Brain microvascular endothelial cell (primary cell): ENCODE results near the gene ERG.

Source experiments
- DNase-seq: peaks from one replicate; pipeline ENCODE4 v3.0.0-alpha.2; 2020
- H3K27ac ChIP-seq: fragments of 250-450 bp; sonication (Bioruptor Pico); 2 replicates; pipeline ENCODE4 v1.5.1; 2020; ENCODE audit warnings: mild to moderate bottlenecking, moderate library complexity
- H3K27me3 ChIP-seq: fragments of 250-450 bp; sonication (Bioruptor Pico); replicated peaks from 2 replicates; pipeline ENCODE4 v1.5.1; 2020; ENCODE audit warnings: mild to moderate bottlenecking
- H3K36me3 ChIP-seq: fragments of 250-450 bp; sonication (Bioruptor Pico); replicated peaks from 2 replicates; pipeline ENCODE4 v1.5.1; 2020; ENCODE audit warnings: mild to moderate bottlenecking
- H3K4me3 ChIP-seq: 2 replicates; pipeline ENCODE4 v1.5.1; 2011; ENCODE audit warnings: low read depth, mild to moderate bottlenecking, control low read depth, low read length, moderate library complexity
- in situ Hi-C: cut with HindIII; loops from 2 replicates; pipeline ENCODE4 v1.10.0; 2017; ENCODE audit warnings: low sequenced_read_pairs, low pct_ligation_motif_present
- TF ChIP-seq, protein P1 (sequence below): IDR thresholded peaks from 2 replicates; pipeline ENCODE4 v1.5.1; 2011; ENCODE audit warnings: low read depth, mild to moderate bottlenecking, moderate library complexity, low read length, control low read depth, inconsistent platforms; ENCODE audit errors: missing control alignments

Gene ERG

DNA sequence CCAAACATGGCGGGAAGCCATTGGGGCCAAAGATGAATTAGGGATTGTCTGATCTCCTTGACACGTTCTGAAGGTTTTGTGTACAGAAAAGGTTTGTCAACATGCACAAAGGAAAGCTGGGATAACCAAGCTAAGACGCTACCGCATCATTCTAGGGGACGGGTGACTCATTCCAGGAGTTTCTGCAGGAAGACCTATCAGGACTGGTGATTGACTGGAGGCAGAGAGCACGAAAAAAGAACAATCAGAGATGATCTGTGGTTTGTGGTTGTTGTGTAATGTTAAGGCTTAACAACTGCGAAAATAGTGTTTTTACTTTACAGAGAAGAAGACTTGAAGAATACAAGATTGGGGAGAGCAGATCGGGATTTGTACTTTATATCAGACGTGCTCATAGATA, 22.2 kb upstream of the ERG start:
- TF ChIP-seq, protein P1, sequence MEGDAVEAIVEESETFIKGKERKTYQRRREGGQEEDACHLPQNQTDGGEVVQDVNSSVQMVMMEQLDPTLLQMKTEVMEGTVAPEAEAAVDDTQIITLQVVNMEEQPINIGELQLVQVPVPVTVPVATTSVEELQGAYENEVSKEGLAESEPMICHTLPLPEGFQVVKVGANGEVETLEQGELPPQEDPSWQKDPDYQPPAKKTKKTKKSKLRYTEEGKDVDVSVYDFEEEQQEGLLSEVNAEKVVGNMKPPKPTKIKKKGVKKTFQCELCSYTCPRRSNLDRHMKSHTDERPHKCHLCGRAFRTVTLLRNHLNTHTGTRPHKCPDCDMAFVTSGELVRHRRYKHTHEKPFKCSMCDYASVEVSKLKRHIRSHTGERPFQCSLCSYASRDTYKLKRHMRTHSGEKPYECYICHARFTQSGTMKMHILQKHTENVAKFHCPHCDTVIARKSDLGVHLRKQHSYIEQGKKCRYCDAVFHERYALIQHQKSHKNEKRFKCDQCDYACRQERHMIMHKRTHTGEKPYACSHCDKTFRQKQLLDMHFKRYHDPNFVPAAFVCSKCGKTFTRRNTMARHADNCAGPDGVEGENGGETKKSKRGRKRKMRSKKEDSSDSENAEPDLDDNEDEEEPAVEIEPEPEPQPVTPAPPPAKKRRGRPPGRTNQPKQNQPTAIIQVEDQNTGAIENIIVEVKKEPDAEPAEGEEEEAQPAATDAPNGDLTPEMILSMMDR: no peak
- H3K36me3 ChIP-seq: no peaks in the 10 kb centered on the region
- in situ Hi-C loops: no loop called here
- no peak for DNase-seq
- no peak overlapping the region for H3K27ac ChIP-seq
- no peaks in the 10 kb centered on the region for H3K27me3 ChIP-seq
- no peak overlapping the region for H3K4me3 ChIP-seq

DNA sequence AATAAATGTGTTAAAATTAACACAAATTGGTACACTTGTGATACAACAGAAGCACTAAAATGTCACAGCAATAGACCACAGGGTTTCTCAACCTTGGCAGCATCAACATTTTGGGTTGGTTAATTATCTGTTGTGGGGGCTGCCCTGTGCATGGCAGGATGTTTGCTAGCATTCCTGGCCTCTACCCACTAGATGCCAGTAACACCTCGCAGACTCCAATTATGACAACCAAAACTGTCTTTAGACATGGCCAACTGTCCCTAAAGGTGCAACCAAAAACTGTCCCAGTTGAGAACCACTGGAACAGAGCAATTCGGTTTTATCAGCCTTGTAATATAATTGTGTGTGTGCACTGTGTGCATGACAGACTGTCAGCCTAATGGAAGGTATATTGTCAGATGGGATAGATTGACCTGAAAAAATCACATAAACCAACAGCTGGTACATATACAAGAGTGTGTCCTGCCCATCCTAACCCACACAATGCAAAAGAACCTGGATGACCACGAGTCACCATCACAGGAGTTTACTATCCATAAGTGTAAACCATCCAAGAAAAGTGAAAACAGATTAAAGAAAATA, 13.5 kb upstream of the ERG start:
- Histone ChIP-seq H3K36me3 (no peaks in the 10 kb centered on the region), H3K27me3 (no peaks in the 10 kb centered on the region), H3K27ac (no peak overlapping the region), H3K4me3 (no peak overlapping the region)
- no peak for DNase-seq
- in situ Hi-C loops: no loop called here
- TF ChIP-seq, protein P1: no peak

DNA sequence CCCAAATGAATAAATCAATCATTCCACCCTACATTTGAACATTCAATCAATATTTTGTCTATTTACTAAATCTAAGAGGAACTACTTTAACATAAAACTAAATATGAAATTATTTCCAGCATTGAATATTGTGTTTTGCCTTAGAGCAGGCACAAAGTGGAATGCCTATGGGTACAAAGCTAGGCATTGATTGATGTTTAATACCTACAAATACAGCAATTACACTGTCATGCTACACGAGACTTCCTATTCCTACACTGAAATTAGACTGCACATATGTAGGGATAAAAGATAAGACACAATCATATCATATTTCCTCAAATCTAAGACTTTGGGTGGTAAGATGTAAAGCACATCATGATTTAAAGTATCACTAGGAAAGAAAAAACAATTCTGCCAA, 12.9 kb upstream of the ERG start:
- DNase-seq: no peak
- Histone ChIP-seq H3K27me3 (no peaks in the 10 kb centered on the region), H3K4me3 (no peak overlapping the region), H3K27ac (no peak overlapping the region), H3K36me3 (no peaks in the 10 kb centered on the region)
- in situ Hi-C loops: no loop called here
- TF ChIP-seq, protein P1: no peak

DNA sequence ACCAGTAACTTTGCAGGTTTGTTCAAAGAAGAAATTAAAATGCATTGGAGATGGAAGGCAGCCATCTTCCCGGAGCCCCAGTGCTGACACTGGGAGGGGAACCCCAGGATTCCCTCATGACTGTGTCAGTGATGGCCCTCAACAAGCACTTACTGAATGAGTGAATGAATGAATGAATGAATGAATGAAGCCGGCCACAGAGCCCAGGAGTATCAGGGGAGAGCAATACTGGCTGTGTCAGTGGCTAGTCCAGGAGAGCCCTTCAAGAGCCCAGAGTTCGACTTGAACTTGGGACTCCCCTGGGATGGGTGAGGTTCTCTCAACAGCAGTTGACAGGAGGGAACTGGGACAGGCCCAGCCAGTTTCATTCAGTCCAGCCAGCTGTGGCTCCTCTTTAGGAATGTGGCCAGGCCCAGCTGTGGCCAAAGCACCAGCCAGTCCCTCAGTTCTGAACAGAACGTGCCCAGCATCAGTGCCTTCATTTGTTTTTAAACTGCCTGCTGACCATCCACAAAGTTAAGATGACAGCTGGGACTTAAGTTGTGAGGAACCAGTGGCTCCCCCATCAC, 9.2 kb upstream of the ERG start:
- in situ Hi-C loops: no loop called here
- TF ChIP-seq, protein P1: no peak
- Histone ChIP-seq H3K27ac (no peak overlapping the region), H3K4me3 (no peak overlapping the region), H3K36me3 (no peaks in the 10 kb centered on the region), H3K27me3 (no peaks in the 10 kb centered on the region)
- DNase-seq: no peak

DNA sequence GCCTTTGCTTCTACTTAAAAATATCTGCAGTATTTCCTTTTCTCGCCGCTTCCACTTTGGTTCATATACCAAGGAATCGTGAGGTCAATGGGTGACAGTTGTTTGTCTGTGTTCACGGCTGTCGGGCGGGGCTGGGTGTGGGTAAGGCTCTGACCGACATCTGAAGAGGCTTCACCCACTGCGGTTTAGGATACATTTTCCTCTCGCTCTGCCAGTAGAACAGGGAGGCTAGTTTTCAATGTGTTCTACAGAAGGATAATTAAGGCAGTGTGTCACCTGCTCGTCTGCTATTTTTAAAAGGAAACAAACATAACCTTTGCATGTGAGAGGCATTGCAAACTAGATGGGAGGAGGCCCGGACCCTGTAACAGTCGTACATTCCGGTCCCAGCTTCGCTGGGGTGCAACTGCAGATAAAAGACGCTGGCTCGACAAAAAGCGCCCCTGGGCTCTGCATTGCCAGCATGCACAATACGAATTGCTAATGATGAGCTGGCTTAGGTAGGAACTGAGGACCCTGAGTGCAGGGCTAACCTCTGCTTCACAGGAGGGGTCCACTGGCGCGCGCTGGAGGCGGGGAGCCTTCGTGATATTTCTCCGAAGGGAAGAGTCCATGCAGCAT, 8.5 kb upstream of the ERG start:
- in situ Hi-C loops: no loop called here
- TF ChIP-seq, protein P1: no peak
- H3K27me3 ChIP-seq: no peaks in the 10 kb centered on the region
- H3K27ac ChIP-seq: no peak overlapping the region
- no peak overlapping the region for H3K4me3 ChIP-seq
- no peaks in the 10 kb centered on the region for H3K36me3 ChIP-seq
- DNase-seq: no peak
